Astrocyte (in vitro differentiated cells and primary cell): Measurements from ENCODE around the gene WDR6. TPM values are rescaled to one million over a fixed set of nuclear protein-coding genes. Genes with fewer than 3 reads are reported as not detected.

Experiments used
- DNase-seq: peaks from one replicate; pipeline ENCODE4 v3.0.0-alpha.2; 2010; ENCODE audit warnings: low read depth
- FAIRE-seq: peaks from 2 replicates; lab custom pipeline; 2011; peaks lifted over from hg19 to GRCh38; lab: Jason Lieb, UNC
- H2AFZ ChIP-seq: 2 replicates; pipeline ENCODE4 v1.6.0; 2012; ENCODE audit warnings: low read depth, low read length, inconsistent platforms
- H3K27ac ChIP-seq: 2 replicates; pipeline ENCODE4 v1.5.1; 2011; ENCODE audit warnings: low read depth, low read length, inconsistent platforms
- H3K27me3 ChIP-seq: 2 replicates; pipeline ENCODE4 v1.6.0; 2011; ENCODE audit warnings: low read length, inconsistent platforms; ENCODE audit not compliant: insufficient read depth
- H3K36me3 ChIP-seq: 2 replicates; pipeline ENCODE4 v1.5.1; 2011; ENCODE audit warnings: low read length, inconsistent platforms; ENCODE audit not compliant: insufficient read depth
- H3K4me1 ChIP-seq: 2 replicates; pipeline ENCODE4 v1.5.1; 2011; ENCODE audit warnings: low read length, inconsistent platforms; ENCODE audit not compliant: insufficient read depth
- H3K4me2 ChIP-seq: 2 replicates; pipeline ENCODE4 v1.6.0; 2012; ENCODE audit warnings: low read length, inconsistent platforms
- H3K4me3 ChIP-seq: 2 replicates; pipeline ENCODE4 v1.5.1; 2011; ENCODE audit warnings: low read depth, mild to moderate bottlenecking, low read length, inconsistent platforms; ENCODE audit not compliant: insufficient read depth
- H3K79me2 ChIP-seq: 2 replicates; pipeline ENCODE4 v1.6.0; 2012; ENCODE audit warnings: mild to moderate bottlenecking, low read length, inconsistent platforms; ENCODE audit not compliant: insufficient read depth
- H3K9ac ChIP-seq: 2 replicates; pipeline ENCODE4 v1.6.0; 2012; ENCODE audit warnings: mild to moderate bottlenecking, low read length, inconsistent platforms
- H3K9me3 ChIP-seq: 2 replicates; pipeline ENCODE4 v1.5.1; 2012; ENCODE audit warnings: low read depth, mild to moderate bottlenecking, low read length, inconsistent platforms; ENCODE audit not compliant: insufficient read depth
- H4K20me1 ChIP-seq: 2 replicates; pipeline ENCODE4 v1.6.0; 2012; ENCODE audit warnings: low read length, inconsistent platforms; ENCODE audit not compliant: insufficient read depth
- H3K27ac Mint-ChIP-seq: one replicate; pipeline ENCODE4 v1.8.0; 2021; ENCODE audit warnings: mild to moderate bottlenecking, mixed read lengths; ENCODE audit not compliant: unreplicated experiment
- H3K27me3 Mint-ChIP-seq: one replicate; pipeline ENCODE4 v1.8.0; 2021; ENCODE audit warnings: low read depth, mixed read lengths; ENCODE audit not compliant: unreplicated experiment
- H3K36me3 Mint-ChIP-seq: one replicate; pipeline ENCODE4 v1.8.0; 2021; ENCODE audit warnings: low read depth, mixed read lengths; ENCODE audit not compliant: unreplicated experiment
- H3K4me1 Mint-ChIP-seq: one replicate; pipeline ENCODE4 v1.8.0; 2021; ENCODE audit warnings: low read depth, mixed read lengths; ENCODE audit not compliant: unreplicated experiment
- H3K4me3 Mint-ChIP-seq: one replicate; pipeline ENCODE4 v1.8.0; 2021; ENCODE audit warnings: mild to moderate bottlenecking, moderate library complexity, mixed read lengths; ENCODE audit not compliant: unreplicated experiment
- H3K9me3 Mint-ChIP-seq: one replicate; pipeline ENCODE4 v1.8.0; 2021; ENCODE audit warnings: mild to moderate bottlenecking, mixed read lengths; ENCODE audit not compliant: unreplicated experiment
- EZH2 ChIP-seq: IDR thresholded peaks from 2 replicates; pipeline ENCODE4 v1.6.1; 2012; ENCODE audit warnings: mild to moderate bottlenecking, low read length, inconsistent platforms; ENCODE audit not compliant: insufficient read depth
- total RNA-seq: library from RNA; stranded (reverse); gene quantifications from 2 replicates; pipeline ENCODE4 v1.2.1, GENCODE V29; 2021
- TF ChIP-seq, protein P1 (sequence below): IDR thresholded peaks from 2 replicates; pipeline ENCODE4 v1.5.1; 2011; ENCODE audit warnings: low read depth, mild to moderate bottlenecking, inconsistent platforms, low read length, moderate library complexity; ENCODE audit not compliant: insufficient read depth

The WDR6 gene
- total RNA-seq, 1 donor from 2014 or later: 130 TPM

DNA sequence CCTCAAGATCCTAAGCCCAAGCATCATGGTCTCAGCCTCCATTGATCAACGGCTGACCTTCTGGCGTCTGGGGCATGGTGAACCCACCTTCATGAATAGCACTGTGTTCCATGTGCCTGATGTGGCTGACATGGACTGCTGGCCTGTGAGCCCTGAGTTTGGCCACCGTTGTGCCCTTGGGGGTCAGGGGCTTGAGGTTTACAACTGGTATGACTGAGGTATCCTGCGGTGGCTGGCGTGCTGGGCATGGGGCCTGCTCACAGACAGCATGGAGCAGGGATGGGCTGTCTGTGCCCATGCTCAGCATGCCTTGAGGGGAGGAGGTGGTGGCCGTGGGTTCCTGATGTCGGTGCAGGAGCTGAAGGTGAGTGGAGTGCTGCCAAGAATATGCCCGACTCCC, 7.9 kb downstream of the WDR6 start:
- Mint-ChIP-seq H3K36me3 (peaks cover 26% of the 10 kb centered on the region), H3K9me3 (no peaks in the 10 kb centered on the region), H3K4me1 (peaks cover 10% of the 10 kb centered on the region), H3K4me3 (peak overlapping the region; percentile 28), H3K27me3 (no peaks in the 10 kb centered on the region), H3K27ac (peak overlapping the region; percentile 27)
- no peak overlapping the region for H3K9ac ChIP-seq
- no peak overlapping the region for H3K27ac ChIP-seq
- peaks cover 63% of the 10 kb centered on the region for H4K20me1 ChIP-seq
- no peaks in the 10 kb centered on the region for H3K9me3 ChIP-seq
- H3K4me1 ChIP-seq: peaks cover 19% of the 10 kb centered on the region
- no peaks in the 10 kb centered on the region for H3K27me3 ChIP-seq
- peaks cover 79% of the 10 kb centered on the region for H3K79me2 ChIP-seq
- DNase-seq (no peak), FAIRE-seq (no peak)
- no peak overlapping the region for H3K4me2 ChIP-seq
- H2AFZ ChIP-seq: no peak overlapping the region
- no peak overlapping the region for H3K4me3 ChIP-seq
- TF ChIP-seq, protein P1, sequence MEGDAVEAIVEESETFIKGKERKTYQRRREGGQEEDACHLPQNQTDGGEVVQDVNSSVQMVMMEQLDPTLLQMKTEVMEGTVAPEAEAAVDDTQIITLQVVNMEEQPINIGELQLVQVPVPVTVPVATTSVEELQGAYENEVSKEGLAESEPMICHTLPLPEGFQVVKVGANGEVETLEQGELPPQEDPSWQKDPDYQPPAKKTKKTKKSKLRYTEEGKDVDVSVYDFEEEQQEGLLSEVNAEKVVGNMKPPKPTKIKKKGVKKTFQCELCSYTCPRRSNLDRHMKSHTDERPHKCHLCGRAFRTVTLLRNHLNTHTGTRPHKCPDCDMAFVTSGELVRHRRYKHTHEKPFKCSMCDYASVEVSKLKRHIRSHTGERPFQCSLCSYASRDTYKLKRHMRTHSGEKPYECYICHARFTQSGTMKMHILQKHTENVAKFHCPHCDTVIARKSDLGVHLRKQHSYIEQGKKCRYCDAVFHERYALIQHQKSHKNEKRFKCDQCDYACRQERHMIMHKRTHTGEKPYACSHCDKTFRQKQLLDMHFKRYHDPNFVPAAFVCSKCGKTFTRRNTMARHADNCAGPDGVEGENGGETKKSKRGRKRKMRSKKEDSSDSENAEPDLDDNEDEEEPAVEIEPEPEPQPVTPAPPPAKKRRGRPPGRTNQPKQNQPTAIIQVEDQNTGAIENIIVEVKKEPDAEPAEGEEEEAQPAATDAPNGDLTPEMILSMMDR: no peak
- TF ChIP-seq EZH2: no peak
- peaks cover 27% of the 10 kb centered on the region for H3K36me3 ChIP-seq

DNA sequence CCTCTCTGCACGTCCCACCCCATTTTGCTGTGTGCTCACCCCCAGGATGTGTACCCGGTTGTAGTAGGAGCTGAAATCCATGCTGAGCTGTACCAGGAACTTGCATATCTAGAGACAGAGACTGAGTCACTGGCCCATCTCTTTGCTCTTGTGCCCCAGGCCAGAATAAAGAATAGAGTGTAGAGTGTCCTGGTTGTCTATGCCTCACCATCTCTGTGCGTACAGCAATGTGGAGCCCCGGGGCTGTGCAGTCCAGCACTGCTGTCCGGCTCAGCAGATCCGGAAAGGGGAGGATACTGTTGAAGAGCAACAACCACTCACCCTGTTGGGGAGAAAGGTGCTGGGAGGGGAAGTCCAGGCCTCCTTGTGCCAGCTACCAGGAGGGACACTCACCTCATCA, 8.6 kb downstream of the WDR6 start:
- Histone ChIP-seq H3K27me3 (no peaks in the 10 kb centered on the region), H2AFZ (no peak overlapping the region), H3K9me3 (no peaks in the 10 kb centered on the region), H3K36me3 (peaks cover 27% of the 10 kb centered on the region), H3K4me3 (no peak overlapping the region), H3K79me2 (peaks cover 80% of the 10 kb centered on the region), H4K20me1 (peaks cover 62% of the 10 kb centered on the region), H3K9ac (no peak overlapping the region), H3K4me2 (no peak overlapping the region), H3K27ac (no peak overlapping the region), H3K4me1 (peaks cover 22% of the 10 kb centered on the region)
- Mint-ChIP-seq H3K36me3 (peaks cover 26% of the 10 kb centered on the region), H3K27me3 (no peaks in the 10 kb centered on the region), H3K4me3 (no peak overlapping the region), H3K9me3 (no peaks in the 10 kb centered on the region), H3K4me1 (peaks cover 12% of the 10 kb centered on the region), H3K27ac (peak overlapping the region; percentile 69)
- FAIRE-seq (no peak), DNase-seq (no peak)
- TF ChIP-seq EZH2: no peak

GRCh38 chr3:49016414-49017228, 9.4 kb downstream of the WDR6 start:
- FAIRE-seq (no peak), DNase-seq (no peak)
- no peak overlapping the region for H2AFZ ChIP-seq
- H3K36me3 ChIP-seq: peaks cover 27% of the 10 kb centered on the region
- TF ChIP-seq, protein P1: no peak
- no peak for TF ChIP-seq EZH2
- Mint-ChIP-seq H3K36me3 (peaks cover 24% of the 10 kb centered on the region), H3K4me3 (peak overlapping the region; percentile 62), H3K9me3 (no peaks in the 10 kb centered on the region), H3K4me1 (peaks cover 12% of the 10 kb centered on the region), H3K27me3 (no peaks in the 10 kb centered on the region), H3K27ac (peak overlapping the region; percentile 18)
- H4K20me1 ChIP-seq: peaks cover 54% of the 10 kb centered on the region
- H3K79me2 ChIP-seq: peaks cover 77% of the 10 kb centered on the region
- H3K27ac ChIP-seq: no peak overlapping the region
- H3K9me3 ChIP-seq: no peaks in the 10 kb centered on the region
- H3K4me1 ChIP-seq: peaks cover 22% of the 10 kb centered on the region
- peak overlapping the region; percentile 98 for H3K4me2 ChIP-seq
- no peak overlapping the region for H3K4me3 ChIP-seq
- H3K9ac ChIP-seq: peak overlapping the region; percentile 81
- H3K27me3 ChIP-seq: no peaks in the 10 kb centered on the region
